GM18511 (cell line): Measurements from ENCODE around the gene INO80E.

Experiments
- ATAC-seq: cut with Tn5 transposase; IDR thresholded peaks from one replicate; pipeline ENCODE4 v1.9.1; 2021; ENCODE audit warnings: mild to moderate bottlenecking, moderate library complexity; ENCODE audit not compliant: unreplicated experiment

INO80E gene

DNA sequence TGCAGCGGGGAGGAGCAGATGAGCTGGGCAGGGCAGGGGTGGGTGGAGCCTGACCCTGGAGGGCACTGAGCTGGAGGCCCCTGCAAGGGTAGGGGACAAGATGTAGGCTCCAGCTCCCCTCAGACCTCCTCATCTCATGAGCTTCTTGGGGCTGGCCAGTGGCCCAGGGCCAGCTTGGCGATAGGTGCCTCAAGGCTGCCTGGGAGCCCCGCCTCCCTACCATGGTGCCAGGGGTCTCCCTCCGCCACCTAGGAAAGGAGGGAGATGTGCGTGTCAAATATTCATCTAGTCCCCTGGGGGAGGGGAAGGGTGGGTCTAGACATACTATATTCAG is 4.5 kb upstream of the INO80E start:
- no peak for ATAC-seq

DNA sequence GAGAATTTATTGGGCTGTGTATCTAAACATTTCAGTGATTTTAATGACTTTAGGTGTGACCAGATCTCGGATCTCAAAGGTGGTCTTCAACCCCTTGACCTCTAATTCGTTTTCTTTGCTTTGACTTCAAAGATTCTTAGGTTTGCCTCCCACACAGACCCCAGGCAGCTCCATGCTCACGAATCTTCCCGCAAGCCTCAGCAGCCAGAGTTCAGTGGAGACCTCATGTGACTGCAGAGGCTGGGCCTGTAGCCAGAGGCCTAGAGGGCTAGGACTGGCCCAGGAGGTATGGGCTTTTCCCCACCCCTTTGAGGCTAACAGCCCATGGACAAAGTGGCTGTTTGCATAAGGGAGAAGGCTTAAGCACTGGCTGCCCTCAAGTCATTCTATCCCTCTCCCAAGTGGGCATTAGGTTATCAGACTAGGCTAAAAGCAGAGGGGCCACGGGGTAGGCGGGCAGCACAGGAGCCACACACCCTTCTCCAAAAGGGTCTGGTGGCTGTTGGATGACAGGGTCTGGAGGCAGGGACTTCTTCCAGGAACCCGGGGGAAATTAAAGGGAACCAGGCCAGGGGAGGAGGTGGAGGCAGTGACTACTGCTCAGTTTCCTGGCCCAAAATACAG is 3.6 kb upstream of the INO80E start:
- ATAC-seq: no peak

DNA sequence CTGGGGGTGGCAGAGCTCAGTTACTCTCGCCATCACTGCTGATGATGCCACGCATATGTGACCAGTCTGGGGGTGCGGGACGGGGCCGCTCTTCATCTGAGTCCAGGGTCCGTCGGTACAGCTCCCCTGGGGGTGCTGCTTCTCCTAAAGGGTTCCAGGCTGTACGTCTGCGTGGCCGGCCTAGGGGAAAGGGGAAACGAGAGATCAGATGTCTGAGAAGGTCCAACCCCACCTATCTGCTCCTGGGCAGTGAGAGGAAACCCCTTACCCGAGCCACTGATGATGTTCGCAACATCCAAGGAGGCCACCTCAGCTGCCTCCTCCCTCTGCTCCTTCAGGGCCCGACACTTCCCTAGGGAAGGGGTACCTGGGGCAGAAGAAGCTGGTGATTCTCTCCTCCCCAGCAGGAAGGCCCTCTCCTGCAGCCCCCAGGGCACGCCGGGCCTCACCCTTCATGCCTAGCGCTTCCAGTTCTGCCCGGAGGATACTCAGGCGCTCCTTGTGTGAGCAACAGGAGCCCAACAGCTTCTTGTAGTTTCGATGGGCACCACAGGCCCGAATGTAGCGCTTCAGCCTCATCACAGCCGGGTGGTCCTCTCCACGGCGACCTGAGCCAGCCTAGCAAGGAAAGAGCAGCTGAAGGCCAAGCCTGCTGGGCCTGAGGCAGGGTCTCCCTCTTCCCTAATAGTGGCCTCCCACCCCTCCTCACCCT is 2.7 kb upstream of the INO80E start:
- ATAC-seq: no peak

DNA sequence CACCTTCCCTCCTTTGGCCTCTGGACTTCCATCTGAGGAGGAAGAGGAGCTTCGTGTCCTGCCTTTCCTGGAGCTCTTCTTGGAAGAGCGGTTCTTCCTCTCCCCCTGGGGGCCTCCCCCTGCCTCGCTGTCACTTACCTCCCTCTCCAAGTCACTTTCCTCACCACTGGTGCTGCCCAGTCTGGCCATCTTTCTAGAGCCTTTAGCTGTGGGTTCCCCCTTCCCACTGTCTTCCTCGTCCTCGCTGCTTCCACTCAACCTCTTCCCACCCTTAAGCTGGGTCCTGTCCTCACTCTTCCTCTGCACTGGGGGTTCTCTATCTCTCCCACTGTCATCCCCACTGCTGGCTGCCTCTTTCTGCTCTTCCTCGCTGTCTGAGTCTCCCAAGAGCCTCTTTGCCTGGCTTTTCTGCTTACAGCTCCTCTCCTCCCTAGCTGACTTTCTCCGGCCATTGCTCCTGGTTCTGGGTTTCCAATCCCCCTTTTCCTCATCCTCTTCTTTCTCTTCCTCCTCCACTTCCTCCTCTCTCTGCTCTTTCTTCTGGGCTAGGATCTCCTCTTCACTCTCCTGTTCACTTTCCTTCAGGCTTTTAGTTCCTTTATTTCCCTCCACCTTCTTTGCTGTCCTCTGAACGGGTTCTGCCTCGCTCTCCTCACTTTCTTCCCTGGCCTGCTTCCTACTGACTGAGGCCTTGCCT is 2.0 kb upstream of the INO80E start:
- ATAC-seq: no peak

DNA sequence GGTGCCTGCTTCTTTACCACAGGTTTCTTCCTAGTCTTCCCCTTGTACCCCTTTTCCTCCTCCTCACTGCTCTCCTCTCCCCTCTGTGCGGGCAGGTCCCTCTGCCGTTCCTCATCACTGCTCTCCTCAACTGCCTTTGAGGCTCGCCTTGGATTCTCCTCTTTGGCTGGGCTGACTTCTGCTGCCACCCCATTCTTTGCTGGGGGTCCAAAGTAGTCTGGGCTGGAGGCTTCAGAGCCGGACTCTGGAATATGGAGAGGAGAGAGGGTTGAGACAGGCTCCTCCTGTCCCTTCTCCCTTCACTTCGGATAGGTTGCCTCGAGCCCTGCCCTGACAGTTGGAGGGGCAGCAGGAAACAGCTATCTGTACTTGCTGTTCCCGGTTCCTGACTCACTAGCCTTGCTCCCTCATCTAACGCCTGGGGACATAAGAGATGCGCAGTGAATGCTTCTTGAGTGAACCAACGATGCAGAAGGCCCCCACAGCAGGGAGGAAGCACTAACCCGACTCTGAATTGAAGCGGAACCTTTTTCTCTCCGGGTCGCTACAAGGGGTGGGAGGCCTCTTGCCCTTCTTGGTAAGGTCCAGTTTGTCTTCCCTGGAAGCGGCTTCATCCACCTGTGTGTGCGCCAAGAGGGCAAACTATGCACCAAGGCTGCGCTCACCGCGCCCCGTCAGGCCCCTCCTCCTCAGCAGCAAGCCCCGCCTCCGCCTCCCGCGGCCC is 1.3 kb upstream of the INO80E start:
- peak; percentile 37 for ATAC-seq

DNA sequence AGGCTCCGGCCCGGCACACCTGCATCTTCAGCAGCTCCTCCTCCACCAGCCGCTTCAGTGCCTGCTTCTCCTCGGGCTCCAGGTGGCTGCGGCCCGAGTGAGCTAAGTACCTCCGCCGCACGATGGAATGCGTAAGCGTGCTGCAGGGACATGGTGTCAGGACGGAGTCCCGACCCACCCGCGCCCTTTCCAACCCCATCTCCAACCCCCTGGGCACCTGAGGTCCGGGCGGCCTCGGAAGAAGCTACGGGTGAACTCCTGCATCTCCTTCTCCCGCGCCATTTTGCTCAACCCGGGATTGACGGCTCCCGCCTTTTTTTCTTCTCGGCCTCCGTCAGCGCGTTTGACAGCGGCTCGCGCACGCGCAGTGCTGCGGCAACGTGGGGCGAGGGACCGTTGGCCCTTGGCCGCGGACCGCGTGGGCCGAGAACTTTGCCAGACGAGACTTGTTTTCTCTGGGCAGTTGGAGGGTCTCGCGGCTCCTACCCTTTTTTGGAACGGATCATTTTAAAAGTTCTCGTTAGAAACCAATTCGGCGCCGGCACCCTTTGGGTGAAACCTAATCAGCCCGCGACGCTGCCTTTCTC is 624 bp upstream of the INO80E start, which contains the start of gene HIRIP3:
Gene HIRIP3 (minus strand): TSS at position 294 of the 587 bp plus-strand sequence. CDS start 12 bp downstream, at position 282.
- ATAC-seq: peak; percentile 58

DNA sequence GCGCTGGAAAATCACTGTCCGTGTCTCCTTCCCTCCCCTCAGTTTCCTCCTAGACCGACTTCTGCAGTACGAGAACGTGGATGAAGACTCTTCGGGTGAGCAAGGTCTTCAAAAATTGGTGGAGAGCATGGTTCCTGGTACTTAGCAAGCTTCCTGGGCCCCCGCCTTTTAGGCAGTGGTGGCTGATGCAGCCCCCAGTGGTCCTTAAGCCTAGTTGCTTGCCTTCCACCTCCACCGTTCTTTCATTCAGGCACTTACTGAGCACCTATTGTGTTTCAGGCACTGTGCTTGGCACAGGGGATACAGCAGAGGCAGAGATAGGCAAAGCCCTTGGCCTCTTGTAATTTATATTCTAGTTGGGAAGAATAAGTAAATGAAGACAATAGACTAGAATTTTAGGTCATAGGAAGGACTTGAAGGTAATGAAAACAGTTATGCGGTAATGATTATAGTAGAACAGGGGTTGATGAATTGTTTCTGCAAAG is 767 bp downstream of the INO80E start:
- no peak for ATAC-seq

DNA sequence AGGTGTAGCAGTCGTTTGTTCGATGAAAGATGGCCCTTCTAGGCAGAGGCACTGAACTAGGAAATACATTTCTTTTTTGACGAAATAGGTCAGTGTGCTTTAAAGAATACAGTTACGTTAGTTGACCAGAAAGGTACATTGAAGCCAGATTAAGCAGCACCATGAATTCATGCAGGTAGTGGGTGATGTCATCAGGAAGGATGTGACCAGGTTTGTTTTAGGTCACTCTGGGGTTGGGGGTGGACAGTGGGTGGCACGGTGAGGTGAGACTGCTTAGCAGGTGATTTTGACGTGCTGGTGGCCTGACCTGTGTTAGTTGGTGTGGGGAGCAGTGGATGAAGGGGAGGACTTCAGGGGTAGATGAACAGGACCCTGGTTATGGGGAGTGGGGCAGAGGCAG is 3.6 kb downstream of the INO80E start:
- no peak for ATAC-seq

DNA sequence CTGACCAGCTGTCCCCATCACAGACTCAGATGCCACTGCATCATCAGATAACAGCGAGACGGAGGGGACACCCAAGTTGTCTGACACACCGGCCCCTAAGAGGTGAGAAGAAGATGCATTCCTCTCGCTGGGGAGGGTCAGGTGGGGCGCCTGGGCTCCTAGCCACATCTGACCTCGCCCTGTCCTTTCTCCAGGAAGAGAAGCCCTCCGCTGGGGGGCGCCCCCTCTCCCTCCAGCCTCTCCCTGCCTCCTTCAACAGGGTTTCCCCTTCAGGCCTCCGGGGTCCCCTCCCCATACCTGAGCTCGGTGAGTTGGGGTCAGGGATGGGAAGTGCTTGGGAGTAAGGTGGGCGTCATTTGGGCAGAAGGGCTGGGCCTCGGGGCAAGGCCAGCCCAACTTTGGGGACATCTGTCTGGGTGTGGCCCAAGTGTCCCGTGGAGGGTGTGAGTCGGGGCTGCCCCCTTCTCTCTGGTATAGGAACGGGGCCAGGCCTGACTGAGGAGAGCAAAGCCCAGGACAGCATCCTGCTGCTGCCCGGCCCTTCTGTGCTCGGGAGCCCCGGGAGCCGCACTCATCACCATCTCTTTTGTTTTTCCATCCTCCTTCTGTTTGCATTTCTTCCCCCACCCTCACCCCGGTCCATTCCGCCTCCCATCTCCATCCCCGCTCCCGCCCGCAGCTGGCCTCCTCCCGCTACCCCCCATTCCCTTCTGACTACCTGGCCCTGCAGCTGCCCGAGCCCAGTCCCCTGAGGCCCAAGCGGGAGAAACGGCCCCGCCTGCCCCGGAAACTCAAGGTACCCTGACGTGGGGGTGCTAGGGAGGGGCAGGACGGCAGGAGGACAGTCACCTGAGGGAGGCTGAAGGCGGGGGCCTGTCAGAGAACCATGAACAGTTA is 4.9 kb downstream of the INO80E start:
- ATAC-seq: no peak

DNA sequence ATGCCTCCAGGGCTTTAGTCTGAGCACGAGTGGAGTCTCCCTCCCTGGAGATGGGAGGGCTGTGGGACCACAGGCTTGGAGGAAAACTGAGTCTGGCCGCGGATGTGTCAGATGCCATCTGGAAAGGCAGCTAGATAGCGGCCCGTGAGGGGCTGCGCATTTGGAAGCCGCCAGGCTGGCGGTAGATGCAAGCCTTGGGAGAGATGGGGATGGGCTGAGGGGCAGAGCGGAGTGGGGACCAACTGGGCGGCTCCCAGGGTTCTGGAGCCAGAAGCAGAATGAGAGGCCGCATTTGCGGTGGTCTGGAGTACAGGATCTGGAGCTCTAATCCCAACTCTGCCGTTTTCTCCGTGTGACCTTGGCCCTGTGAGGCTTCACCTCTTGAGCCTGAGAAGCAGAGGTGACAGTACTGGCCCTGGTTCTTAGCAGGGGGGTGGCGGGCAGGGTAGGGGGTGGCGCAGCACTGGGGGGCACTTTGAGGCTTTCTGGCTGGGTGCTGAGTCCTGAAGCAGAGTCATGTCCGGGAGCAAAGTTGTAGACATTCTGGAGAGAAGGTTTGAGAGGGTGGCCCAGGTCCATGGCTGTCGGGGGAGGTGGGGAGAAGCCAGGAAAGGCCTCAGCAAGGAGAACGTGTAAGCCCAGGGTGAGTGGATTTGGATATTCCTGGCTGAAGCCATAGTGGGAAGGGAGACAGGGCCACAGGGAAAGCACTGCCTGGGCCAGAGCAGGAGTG is 6.7 kb downstream of the INO80E start:
- ATAC-seq: no peak

DNA sequence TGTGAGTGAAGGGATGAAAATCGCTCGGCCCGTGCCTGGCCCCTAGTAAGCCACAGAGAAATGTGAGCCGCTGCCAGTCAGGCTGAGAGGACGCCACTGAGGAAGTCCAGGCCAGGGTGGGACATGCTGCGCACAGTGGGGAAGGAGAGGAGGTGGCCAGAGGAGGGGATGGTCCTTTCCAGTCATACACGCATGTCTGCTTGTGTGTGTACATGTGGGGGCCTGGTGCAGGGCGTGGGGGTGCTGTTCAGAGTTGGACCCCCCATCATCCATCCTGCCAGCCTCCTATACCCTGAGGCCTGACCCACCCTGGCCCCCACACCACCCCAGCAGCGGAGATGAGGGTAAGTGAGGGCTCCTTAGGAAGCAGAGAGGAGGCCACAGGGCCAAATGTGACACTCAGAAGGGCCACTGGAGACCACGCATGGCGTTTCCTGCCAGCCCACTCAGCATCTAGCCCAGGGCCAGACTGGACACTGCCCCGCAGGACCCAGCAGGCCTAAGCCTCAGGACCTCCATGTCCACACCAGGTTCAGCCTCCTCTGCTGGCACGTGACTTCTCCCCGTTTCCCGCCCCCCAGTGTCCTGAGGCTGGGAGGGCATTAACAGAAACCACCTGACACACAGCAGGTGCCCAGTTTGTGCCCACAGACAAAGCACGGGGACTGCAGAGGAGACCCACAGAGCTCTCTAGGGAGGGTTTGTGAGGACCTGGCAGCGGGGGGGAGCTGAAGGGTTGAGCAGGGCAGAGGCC is 7.8 kb downstream of the INO80E start:
- no peak for ATAC-seq

DNA sequence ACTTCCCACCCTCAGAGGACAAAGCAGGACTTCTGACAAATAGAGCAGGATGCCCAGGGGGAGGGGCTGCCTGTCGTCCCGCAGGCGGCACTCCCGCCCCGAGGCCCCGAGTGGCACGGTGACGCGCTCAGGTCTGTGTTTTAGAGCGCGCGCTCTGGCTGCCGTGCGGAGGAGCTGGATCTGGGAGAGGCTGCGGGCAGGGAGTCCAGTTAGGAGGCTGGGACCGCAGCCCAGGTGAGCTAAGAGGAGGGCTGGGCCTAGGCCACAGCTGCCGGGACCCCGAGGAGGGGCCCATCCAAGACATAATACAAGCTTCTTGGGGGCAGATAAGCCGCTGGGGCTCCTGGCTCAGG is 8.4 kb downstream of the INO80E start:
- ATAC-seq: no peak

DNA sequence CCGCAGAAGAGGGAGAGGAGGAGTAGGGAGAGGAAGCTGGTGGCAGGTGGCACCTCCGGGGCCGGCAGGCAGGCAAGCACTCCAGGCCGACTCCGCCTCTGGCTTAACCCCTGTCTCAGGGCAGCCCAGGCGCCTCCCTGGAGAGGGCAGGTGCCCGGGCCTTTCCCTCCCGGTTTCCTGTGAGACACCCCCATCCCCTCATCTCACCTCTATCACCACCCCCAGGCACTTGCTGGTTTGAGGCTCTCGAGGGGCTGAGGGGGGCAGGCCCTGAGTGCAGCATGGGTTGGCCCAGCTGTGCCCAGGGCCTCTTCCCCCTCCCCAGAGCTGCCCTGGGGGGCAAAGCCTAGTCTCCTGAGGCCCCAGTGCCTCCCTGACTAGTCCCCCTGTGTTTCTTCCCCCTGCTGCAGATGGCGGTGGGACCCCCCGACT is 8.8 kb downstream of the INO80E start:
- ATAC-seq: no peak

DNA sequence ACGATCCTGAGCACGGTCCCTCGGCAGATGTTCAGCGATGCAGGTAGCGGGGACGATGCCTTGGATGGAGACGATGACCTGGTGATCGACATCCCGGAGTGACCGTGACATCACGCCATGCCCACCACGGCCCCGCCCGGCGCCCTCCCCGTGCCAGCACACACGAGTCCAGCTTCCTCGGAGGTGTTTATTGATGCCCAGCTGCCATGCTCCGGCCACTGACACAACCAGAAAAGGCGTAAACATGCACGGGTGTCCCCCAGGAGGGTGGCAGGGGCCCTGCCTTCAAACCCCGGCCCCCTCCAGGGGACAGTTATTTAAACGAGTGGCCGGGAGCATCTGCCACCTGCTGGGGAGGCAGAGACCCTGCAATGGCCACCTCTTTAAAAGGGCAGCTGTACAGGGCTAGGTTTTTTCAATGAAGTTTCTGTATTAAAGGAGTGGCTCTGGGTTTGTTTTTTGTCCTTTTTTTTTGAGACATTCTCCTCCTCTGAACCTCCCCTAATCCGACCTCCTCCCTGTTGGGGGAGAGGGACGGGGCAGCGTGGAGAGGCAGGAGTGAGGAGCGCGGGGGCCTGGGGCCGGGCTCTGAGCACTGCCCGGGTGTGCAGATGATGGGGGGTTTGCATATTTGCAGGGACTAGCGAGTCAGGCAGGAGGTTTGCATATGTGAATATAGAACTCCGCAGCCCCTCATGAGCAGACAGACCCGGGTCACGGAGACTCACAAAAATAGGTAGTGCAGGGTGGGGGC is 9.5 kb downstream of the INO80E start:
- no peak for ATAC-seq

DNA sequence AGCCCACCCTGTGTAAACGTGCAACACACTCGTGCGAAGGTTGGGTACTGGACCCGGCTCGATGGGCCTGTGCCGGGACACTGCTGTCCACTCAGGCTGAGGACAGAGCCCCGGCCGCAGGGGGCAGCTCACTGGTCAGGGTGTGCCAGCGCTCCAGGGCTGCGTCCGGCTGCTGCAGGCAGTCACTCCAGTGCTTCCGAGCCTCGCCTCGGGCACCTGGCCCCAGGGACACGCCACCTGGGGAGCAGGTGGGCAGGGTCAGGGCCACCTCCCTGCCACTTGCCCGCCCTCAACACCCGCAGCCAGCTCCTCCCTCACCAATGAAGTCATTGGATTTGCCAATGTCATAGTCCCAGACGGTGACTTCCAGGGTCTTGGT is 10.0 kb downstream of the INO80E start:
- ATAC-seq: no peak

DNA sequence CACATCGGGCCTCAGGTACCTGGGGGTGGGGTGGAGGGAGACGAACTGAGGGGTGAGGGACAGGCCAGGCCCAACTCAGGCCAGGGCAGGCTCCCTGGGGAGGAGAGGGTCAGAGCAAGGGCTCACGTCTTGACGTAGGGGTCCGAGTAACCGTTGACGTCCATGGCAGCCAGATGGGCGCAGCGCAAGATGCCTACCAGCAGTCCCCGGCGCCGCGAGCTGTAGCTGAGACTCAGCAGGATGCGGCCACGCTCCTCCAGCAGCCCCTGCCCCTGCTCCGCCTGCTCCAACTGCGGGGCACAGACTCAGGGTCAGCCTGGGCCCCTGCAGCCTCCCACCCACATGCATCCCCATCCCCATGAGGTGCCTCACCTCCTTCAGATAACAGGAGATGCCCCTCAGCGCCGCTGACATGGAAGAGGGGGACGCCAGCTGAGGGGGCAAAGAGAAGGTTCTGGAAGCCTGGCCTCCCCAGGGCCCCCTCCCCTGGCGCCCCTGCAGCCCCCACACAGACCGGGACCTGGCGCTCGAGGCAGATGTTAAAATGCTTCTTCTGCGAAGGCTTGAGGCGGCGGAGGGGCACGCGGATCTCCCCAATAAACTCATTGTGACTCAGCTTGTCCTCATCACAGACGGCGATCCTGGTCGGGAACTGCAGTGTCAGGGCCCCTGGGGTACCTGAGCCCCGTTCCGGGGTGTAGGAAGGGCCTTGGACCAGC is 10.8 kb downstream of the INO80E start:
- ATAC-seq: no peak

DNA sequence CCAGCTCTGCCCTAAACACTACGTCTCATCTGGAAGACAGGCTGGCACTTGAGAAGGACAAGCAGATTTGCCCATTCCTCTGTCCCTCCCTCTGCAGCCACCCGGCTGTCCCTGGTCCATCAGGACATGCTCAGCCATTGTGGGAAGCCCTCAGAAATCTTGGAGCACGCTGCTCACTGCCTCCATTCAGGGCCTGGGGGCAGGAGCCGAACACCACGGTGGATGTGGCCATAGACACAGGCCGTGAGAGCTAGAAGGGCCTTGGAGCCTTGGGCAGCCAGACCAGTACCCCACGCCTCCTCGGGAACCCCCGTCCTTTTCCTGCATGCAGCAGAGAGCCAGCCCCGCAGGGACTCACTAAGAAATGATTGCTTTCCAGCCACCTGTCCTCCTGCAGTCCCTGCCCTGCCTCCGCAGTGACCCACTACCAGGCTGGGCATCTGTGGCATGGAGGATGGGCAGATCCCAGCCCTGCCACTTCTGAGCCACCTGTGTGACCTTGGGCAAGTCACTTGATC is 11.4 kb downstream of the INO80E start:
- no peak for ATAC-seq
